IPS-11a (cell line): ENCODE results near the gene PROM1.

Experiments used
- H3K4me3 ChIP-seq: one replicate; pipeline ENCODE4 v1.5.1; 2013; ENCODE audit warnings: low read depth, low read length, control low read depth

Gene PROM1

DNA sequence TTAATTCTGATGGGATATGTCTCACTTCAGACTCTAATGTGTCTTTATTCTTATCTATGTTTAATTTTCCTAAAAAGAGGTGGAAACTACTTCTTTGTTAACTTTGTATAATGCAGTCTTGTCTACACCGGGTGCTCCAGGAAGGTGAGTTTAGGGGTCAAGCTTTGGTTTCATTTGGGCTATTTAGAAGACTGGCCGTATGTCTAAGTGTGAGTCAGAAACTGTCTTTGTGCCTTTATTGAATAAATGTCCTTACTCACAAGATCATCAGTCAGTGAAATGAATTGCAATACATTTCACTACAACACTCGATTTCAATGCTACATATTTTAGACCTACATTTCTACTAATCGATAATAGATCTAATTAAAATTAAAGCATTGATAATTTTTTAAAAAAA is 56.2 kb downstream of the PROM1 start:
- H3K4me3 ChIP-seq: no peak overlapping the region

DNA sequence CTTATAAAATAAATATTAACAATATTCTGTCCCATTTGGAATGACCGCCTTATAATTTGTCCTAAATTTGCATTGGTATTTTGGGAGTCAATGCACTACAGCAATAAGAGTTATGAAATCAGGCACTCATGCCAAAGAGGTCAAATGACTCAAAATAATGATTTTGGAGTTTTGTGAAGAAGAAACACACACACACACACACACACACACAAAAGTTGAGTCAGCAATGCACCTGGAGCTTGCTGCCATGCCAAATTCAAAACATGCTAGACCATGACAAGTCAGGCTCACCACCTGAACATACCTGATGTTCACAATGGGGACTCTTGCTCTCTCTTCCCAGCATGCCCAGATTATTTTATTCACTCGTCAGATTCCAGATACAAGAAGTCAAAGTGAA is 56.7 kb downstream of the PROM1 start:
- H3K4me3 ChIP-seq: no peak overlapping the region

DNA sequence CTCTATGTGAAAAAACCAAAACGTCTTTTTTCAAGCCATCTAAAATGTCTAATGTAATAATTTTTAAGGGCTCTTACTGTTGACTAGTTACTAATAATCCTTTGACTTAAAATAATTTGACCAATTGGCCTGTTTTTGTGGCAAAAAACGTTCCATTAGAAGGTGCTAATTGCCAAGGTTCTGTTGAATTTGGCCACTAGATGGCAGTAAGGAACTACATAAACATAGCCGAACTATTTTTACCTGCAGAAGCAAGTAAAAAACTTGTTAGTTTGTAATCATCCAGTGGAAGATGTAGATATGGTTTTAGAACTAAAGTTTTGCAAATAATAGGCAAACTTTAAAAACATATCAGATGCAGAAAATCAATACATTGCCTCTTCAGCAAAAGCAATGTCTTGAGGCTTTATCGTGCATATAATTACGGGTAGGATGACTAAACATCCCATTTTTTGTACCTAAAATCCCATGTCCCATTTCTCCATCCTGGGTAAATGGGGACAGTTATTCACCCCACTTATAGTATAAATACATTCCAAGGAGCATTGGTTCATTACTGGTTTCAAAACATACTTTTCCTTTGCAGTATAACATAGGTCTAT is 57.6 kb downstream of the PROM1 start:
- H3K4me3 ChIP-seq: no peak overlapping the region

DNA sequence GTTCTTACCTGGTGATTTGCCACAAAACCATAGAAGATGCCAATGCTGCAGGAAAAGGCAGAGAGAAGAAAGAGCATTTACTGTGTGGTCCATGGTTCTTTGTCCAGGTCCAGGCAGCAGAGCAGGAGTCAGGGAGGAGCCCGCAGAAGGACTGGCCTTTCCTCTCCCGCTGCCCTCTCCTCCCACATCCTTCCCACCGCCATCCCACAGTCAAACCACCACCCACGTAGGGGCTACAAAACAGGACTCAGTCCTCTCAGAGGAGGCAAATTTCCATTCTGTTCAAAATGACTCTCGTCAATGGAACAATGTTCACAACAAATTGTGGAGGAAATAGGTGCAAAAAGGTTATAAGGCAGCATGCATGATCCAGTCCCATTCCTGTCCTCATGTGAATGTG is 58.6 kb downstream of the PROM1 start:
- no peak overlapping the region for H3K4me3 ChIP-seq

DNA sequence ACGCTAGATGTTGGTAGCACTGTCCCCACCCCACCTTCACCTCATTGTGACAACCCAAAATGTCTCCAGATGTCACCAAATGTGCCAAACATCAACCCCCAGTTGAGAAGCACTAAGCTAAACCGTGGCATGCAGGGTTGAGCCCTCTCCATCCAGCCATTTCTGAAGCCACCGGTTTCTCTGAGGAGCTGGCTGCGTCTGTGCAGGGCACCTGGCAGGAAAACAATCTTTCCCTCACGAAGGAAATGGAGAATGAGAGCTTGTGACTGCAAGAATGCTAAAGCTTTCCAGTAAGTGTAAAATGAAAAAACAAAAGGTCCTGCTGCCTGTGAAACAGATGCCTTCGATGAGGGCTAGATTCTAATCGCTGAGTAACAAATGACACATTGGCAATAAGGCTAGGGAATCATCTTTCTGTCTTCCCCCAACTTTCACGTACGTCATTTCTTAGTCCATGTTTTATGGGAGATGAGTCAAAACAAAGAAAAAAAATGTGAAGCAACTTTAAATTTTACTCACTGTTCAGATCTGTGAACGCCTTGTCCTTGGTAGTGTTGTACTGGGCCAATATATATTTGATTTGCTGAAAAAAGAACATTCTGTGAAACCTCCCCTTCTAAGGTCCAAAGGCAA is 59.9 kb downstream of the PROM1 start:
- H3K4me3 ChIP-seq: no peak overlapping the region

DNA sequence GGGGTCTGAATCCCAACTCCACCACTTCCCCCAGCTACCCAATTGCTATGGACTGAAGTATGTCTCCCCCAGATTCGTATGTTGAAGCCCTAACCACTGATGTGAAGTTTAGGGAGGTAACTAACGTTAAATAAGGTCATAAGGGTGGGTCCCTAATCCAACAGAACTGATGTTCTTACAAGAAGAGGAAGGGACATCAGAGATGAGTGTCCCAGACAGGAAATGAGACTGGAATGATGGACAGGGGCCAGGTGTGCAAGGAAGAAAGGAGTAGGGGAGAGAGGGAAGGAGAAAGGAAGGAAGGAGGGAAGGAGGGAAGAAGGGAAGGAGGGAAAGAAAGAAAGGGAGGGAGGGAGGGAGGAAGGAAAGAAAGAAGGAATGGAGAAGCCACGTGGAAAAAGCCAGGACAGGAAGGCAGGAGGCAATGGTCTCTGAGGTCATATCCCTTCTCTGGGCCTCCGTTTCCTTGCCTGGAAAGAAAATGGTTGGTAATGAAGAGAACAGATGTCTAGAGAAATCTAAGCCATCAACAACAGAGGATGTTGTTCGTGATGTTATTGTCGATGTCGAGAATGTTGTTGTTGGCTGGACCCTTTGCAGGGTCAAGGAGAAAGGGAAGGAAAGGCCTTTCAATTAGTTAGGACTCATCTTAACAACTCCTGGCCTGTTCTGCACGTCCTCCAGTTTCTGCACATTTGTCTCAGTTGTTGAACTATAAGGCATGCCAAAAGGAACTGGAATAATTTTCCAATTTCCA is 61.8 kb downstream of the PROM1 start:
- H3K4me3 ChIP-seq: no peak overlapping the region

DNA sequence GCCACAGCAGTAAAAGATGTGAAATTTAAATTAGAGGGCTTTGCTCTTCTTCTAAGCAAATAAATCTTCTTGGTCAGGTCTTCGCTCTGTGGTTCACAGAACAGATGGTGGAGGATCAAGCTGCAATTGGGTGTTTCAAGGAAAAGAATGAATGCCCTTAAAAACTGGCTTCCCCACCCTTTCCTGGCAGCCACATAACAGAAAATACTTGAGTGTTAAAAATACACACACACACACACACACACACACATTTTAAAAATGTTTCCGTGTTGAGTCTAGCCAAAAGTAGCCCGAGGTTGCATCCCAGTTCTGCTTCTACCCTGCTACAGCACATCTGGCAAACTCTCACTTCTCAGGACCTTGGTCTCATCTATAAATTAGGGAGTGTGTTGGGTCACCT is 64.2 kb downstream of the PROM1 start:
- no peak overlapping the region for H3K4me3 ChIP-seq

DNA sequence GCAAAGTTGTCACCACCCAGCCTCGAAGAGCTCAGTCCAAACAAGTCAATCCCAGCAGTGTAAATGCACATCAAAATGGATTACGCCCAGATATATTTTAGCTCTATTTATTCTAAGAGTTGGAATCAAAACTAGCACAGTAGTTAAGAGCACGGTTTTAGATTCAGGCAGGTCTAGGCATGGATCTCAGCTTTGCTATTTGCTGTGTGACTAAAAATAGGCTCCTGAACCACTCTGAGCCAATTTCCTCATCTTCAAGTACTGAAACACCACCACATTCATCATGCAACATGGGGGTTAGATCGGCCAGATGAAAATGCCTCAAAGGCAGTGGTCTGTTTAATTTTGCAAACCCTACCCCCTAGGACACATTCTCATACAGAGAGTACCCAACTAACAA is 65.0 kb downstream of the PROM1 start:
- H3K4me3 ChIP-seq: no peak overlapping the region

DNA sequence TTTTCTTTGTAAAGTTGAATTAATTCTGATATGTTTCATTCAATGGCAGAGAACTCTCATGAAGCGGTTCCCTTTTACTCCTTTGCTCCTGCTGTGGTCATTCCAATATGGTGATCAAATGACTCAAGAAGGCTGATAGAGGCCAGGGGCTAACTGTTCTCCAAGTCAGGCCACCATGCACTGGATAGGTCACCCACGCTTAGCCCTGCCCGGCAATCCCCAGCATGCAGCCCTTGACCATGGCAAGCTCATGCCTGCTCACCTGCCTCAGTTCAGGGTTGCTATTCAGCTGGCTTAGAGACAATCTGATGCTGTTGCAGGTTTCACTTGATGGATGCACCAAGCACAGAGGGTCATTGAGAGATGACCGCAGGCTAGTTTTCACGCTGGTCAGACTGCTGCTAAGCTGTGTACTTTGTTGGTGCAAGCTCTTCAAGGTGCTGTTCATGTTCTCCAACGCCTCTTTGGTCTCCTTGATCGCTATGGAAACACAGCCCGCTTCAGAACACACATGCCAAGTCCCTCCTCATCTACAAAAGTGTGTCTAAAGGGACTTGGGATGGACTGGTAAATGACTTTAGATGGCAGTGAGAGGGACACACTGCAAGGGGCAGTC is 65.7 kb downstream of the PROM1 start:
- no peak overlapping the region for H3K4me3 ChIP-seq

DNA sequence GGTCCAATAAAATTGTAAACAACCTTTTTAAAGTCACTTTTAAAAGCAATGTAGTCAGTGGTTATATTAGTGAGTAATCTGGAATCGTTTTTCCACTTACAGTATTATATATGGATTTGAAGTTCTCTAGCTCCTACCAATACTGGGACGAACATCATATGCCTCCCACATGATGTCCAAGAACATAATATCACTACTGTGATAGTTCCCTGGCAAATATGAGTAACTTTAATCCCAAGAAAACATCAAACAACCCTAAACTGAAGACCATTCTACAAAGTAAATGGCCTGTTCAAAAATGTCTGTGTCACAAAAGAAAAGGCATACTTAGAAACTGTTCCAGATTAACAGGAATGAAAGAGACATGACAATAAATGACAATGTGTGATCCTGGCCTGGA is 67.3 kb downstream of the PROM1 start:
- no peak overlapping the region for H3K4me3 ChIP-seq

DNA sequence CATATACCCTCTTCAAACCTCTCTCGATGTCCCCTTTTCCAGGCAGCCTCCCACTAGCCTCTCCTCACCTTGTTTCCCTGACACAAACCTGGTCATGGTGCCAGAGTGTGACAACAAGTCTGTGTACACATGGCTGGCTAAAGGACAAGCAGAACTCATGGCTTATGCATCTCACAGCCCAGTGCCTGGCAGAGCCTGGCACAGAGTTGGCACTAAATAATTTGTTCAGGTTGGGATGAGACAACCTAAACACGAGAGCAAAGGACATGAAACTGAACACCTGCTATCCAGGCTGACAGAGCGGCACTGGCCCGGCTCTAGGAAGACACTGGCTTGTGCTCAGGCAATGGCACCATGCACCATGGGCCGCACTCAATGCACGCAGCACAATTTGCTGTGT is 72.7 kb downstream of the PROM1 start:
- no peak overlapping the region for H3K4me3 ChIP-seq

DNA sequence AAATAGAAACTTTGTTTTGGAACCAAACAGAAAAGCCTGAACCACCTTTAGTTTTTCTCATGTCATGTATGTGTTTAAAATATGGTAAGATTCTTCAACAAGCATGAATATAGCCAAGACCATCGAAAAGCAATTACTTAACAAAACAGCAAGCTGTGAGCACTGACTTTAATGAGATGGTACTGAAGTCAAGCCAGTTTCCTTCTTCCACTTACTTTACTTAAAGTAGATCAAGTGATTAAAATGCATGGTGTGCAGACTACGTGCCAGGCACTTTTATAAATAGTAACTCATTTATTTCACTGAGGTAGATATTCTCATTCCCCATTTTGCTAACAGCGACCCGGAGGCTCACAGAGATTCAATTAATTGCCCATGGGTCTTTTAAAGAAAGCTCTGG is 74.7 kb downstream of the PROM1 start:
- H3K4me3 ChIP-seq: no peak overlapping the region

DNA sequence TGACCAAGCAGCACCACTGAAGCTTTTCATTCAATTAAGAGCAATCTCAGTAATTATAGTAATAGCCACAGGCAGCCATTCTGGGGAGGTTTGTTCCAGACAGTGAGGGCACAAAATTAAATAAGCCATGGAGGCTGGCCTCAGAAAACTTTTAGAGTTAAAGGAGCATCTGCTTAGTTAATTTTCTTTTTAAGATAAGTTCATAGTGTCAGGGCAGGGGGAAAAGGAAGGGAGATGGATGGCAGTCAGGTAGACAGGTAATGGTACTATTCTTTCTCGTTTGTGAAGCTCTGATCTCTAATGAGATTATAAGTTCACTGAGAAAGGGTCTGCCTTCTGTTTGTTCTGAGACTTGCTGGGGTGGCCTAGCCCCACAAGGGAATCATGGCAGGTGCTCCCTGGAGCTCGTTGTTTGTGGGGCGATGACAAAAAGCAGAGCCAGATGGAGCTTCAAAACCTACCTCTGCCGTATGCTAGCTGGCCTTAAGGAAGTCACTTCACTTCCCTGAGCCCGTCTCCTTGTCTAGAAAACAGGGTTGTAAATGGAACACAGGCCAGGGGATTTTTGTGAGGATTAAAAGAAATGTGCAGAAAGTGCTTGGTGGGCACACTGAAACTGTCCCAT is 76.2 kb downstream of the PROM1 start:
- no peak overlapping the region for H3K4me3 ChIP-seq

DNA sequence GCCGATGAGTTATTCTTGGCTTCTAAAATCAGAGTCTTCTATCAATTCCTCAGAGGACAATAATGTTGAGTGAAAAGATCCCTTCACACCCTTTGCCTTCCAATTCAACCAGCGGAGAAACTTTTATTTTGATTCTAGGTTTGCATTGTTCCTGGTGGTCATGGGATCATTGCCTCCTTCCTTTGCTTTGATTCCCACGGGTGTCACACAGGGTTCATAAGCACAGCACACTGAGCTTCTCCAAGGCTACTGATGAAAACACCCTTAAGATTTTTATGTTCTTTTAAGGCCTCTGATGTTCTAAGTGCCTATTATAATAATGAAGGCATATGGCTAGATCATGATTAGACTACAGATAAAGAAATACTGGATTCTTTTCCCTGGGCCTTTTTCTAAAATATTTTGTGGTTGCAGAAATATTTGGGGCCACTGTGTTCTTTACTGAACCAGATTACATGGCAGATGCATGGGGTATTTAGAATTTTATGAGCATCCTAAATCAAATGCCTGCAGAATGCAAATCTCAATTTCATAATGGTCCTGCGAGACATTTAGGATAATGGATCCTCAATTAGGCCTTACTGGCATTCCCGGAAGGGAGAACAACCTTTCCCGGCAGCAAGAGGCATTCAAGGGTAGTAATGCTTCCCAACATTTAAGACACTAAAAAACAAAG is 76.9 kb downstream of the PROM1 start:
- no peak overlapping the region for H3K4me3 ChIP-seq

DNA sequence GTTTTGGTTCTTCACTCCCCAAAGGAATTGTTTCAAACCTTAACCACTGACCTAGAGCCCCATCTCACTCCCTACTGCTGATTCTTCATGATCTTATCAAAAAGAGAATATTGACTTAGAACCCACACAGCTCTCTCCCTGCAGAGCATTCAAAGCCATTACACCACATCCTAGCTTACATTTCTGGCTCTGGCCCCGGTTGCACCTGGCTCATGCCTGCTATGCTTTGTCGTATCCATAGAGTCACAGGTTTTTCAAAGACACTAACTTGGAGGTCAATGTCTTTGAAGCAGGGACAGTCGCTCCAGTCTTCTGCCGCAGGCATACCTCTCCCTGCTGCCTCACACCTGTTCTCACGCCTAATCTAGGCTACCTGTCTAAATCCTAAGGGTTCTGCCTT is 78.1 kb downstream of the PROM1 start:
- no peak overlapping the region for H3K4me3 ChIP-seq

DNA sequence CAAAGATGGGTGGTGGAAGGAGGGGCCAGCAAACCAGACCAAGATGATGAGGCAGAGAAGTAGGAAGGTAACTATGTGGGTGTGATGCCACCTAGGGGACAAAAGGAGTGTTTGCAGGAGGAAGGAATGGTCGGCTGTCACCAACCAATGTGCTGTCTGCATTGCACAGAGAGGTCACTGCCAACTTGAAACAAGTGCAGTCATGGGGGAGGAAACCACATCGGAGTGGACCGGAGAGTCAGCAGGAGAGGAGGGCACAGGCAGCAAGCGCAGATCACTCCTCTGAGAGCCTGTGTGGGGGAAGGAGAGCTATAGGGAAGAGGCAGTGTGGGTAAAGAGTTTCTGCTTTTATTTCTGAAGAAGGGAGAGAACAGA is 82.4 kb downstream of the PROM1 start:
- H3K4me3 ChIP-seq: no peak overlapping the region

DNA sequence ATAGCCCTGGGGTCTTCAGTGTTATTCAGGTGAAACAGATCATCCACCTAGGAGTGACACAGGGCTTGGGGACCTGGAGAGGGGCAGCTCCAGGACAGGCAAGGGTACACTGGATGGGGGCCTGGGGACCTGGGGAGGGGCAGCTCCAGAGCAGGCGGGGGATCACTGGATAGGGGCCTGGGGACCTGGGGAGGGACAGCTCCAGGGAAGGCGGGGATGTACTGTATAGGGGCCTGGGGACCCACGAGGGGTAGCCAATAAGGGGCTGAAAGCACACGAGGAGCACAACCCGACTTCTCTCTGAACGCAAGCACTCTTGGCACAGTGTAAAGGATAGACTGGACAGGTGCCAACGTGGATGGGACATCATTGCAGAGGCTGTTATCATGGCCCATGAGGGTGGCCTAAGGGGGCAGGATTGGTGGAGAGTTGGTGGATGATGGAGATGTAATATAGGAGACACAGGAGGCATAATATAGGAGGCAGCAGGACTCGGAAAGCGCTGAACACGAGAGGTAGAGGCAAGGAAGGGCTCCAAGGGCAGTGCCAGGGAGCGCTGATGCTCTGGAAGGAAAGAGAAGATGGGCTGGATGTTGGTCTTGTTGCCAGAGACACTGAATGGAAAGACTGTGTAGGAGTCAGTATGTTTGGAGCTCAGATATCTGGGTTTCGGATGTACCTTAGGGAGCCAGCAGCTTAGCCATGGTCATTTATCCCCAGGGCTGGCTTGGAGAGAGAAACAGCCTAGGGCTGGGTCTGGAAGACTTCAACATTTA is 82.9 kb downstream of the PROM1 start:
- no peak overlapping the region for H3K4me3 ChIP-seq

DNA sequence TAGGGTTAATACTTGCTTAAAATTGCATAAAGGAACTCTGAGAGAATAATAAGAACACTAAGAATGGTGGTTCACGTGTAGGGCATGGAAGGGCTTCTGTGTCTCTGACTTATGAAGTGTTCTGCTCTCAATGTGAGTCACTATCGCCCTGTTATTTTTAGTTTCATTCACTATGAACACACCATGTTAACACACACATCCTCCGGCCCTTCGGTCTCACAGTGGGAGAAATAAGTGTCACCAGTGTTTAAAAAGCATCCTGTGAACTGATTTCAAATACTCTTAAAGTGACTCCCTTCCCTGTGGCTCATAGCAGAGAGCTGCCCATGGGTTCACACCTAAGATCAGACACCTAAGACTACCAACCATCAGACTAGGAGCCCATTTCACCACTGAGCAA is 87.0 kb downstream of the PROM1 start:
- H3K4me3 ChIP-seq: no peak overlapping the region

DNA sequence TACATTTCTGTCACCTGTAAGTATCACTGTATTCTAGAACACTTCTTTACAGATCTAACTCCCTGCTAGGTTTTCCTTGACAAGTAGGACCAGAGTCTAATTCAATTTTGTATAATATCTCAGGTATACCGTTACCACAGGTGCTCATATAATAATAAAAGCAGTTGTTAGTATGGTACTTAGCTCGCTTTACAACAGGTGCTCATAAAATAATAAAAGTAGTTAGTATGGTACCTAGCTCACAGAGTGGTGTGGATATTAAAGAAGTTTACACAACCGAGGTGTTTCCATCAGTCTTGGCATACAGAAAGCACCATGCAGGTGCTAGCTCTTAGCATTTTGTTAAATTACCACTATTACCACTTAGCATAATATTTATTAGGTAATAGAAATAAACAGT is 88.0 kb downstream of the PROM1 start:
- no peak overlapping the region for H3K4me3 ChIP-seq

DNA sequence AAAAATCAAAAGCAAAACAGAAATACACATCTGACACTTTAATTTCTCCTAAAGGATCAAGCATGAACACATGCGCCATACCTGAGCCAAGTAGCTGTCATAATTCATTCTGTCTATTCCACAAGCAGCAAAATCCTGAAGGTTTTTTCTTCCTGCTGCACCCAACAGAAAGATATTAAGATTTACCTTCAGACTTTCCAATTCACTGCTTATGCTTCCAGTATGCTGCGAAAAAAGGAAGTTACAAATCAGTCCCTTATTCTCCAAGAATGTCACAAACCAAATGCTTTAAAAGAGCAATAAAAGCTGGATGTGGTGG is 91.7 kb downstream of the PROM1 start:
- no peak overlapping the region for H3K4me3 ChIP-seq
